Measurements from ENCODE around the gene CDS2.

The CDS2 gene

GRCh38 chr20:5207138-5207537 lies 80.3 kb downstream of the CDS2 start:
- no peak for DNase-seq
- Mint-ChIP-seq H3K27me3 (no peaks in the 10 kb centered on the region), H3K4me3 (no peak overlapping the region)

GRCh38 chr20:5211803-5212714 lies 85.3 kb downstream of the CDS2 start:
- Mint-ChIP-seq H3K36me3 (peaks cover 16 to 27% of the 10 kb centered on the region in 2 donors), H3K4me3 (no peak overlapping the region), H3K27me3 (no peaks in the 10 kb centered on the region), H3K27ac (no peak overlapping the region), H3K9me3 (no peaks in the 10 kb centered on the region), H3K4me1 (no peaks in the 10 kb centered on the region)
- DNase-seq (no peak), ATAC-seq (replicated peaks) (no peak)

More at GRCh38 chr20:5207138-5207537, 80.3 kb downstream of the CDS2 start:
- no peaks in the 10 kb centered on the region for H3K9me3 Mint-ChIP-seq
- no peak overlapping the region for H3K27ac Mint-ChIP-seq
- H3K36me3 Mint-ChIP-seq, result peaks cover 16 to 20% of the 10 kb centered on the region in 2 donors
- H3K4me1 Mint-ChIP-seq, result peaks cover 0 to 2% of the 10 kb centered on the region in 2 donors
- no peak for ATAC-seq (replicated peaks)

- Mint-ChIP-seq H3K4me3 (no peak overlapping the region), H3K27me3 (no peaks in the 10 kb centered on the region), H3K4me1 (no peaks in the 10 kb centered on the region), H3K9me3 (no peaks in the 10 kb centered on the region), H3K36me3 (peaks cover 16 to 32% of the 10 kb centered on the region in 2 donors), H3K27ac (no peak overlapping the region)
- DNase-seq (no peak), ATAC-seq (replicated peaks) (no peak)
Observed at GRCh38 chr20:5212907-5213487, 86.2 kb downstream of the CDS2 start.

- Mint-ChIP-seq H3K4me3 (no peak overlapping the region), H3K9me3 (no peaks in the 10 kb centered on the region), H3K27me3 (no peaks in the 10 kb centered on the region), H3K36me3 (peaks cover 8 to 33% of the 10 kb centered on the region in 2 donors), H3K4me1 (peaks cover 0 to 2% of the 10 kb centered on the region in 2 donors), H3K27ac (no peak overlapping the region)
- DNase-seq (no peak), ATAC-seq (replicated peaks) (no peak)
Observed at GRCh38 chr20:5214826-5215225, 88.0 kb downstream of the CDS2 start.

- Mint-ChIP-seq H3K27ac (no peak overlapping the region), H3K4me1 (peaks cover 0 to 2% of the 10 kb centered on the region in 2 donors), H3K4me3 (no peak overlapping the region), H3K27me3 (no peaks in the 10 kb centered on the region), H3K9me3 (no peaks in the 10 kb centered on the region), H3K36me3 (peaks cover 7 to 33% of the 10 kb centered on the region in 2 donors)
- DNase-seq (no peak), ATAC-seq (replicated peaks) (no peak)
Observed at GRCh38 chr20:5215672-5216304, 89.0 kb downstream of the CDS2 start.

GRCh38 chr20:5216663-5217062 lies 89.9 kb downstream of the CDS2 start:
- Mint-ChIP-seq H3K36me3 (peaks cover 7 to 33% of the 10 kb centered on the region in 2 donors), H3K4me3 (no peak overlapping the region), H3K27ac (no peak overlapping the region), H3K9me3 (no peaks in the 10 kb centered on the region), H3K4me1 (peaks cover 0 to 2% of the 10 kb centered on the region in 2 donors), H3K27me3 (no peaks in the 10 kb centered on the region)
- ATAC-seq (replicated peaks), result no peak
- no peak for DNase-seq

GRCh38 chr20:5217616-5218015 lies 90.8 kb downstream of the CDS2 start:
- H3K4me3 Mint-ChIP-seq, result no peak overlapping the region
- peaks cover 0 to 2% of the 10 kb centered on the region in 2 donors for H3K4me1 Mint-ChIP-seq
- H3K27me3 Mint-ChIP-seq, result no peaks in the 10 kb centered on the region
- ATAC-seq (replicated peaks) (no peak), DNase-seq (no peak)
- H3K9me3 Mint-ChIP-seq, result no peaks in the 10 kb centered on the region
- H3K27ac Mint-ChIP-seq, result no peak overlapping the region
- peaks cover 2 to 25% of the 10 kb centered on the region in 2 donors for H3K36me3 Mint-ChIP-seq

GRCh38 chr20:5220321-5221060 lies 93.7 kb downstream of the CDS2 start:
- DNase-seq (no peak), ATAC-seq (replicated peaks) (no peak)
- peaks cover 5 to 8% of the 10 kb centered on the region in 2 donors for H3K27me3 Mint-ChIP-seq
- no peak overlapping the region for H3K27ac Mint-ChIP-seq
- peaks cover 7 to 18% of the 10 kb centered on the region in 2 donors for H3K36me3 Mint-ChIP-seq
- peaks cover 0 to 4% of the 10 kb centered on the region in 2 donors for H3K4me1 Mint-ChIP-seq
- no peaks in the 10 kb centered on the region for H3K9me3 Mint-ChIP-seq
- H3K4me3 Mint-ChIP-seq, result no peak overlapping the region

- Mint-ChIP-seq H3K4me1 (peaks cover 0 to 4% of the 10 kb centered on the region in 2 donors), H3K27ac (no peak overlapping the region), H3K27me3 (peaks cover 5 to 8% of the 10 kb centered on the region in 2 donors), H3K9me3 (no peaks in the 10 kb centered on the region), H3K4me3 (no peak overlapping the region), H3K36me3 (peaks cover 7 to 18% of the 10 kb centered on the region in 2 donors)
- no peak for ATAC-seq (replicated peaks)
- DNase-seq, result no peak
Observed at GRCh38 chr20:5221061-5221430, 94.2 kb downstream of the CDS2 start.

GRCh38 chr20:5222919-5223634 lies 96.3 kb downstream of the CDS2 start:
- H3K9me3 Mint-ChIP-seq, result no peaks in the 10 kb centered on the region
- H3K36me3 Mint-ChIP-seq, result peaks cover 6 to 19% of the 10 kb centered on the region in 2 donors
- peaks cover 5 to 8% of the 10 kb centered on the region in 2 donors for H3K27me3 Mint-ChIP-seq
- DNase-seq, result peak; percentile 12
- ATAC-seq (replicated peaks), result peak; percentile 65 to 82
- H3K4me1 Mint-ChIP-seq, result peaks cover 0 to 4% of the 10 kb centered on the region in 2 donors
- no peak overlapping the region for H3K4me3 Mint-ChIP-seq
- no peak overlapping the region for H3K27ac Mint-ChIP-seq

GRCh38 chr20:5230544-5230943 lies 103.7 kb downstream of the CDS2 start:
- DNase-seq (no peak), ATAC-seq (replicated peaks) (no peak)
- H3K4me1 Mint-ChIP-seq, result no peaks in the 10 kb centered on the region
- H3K4me3 Mint-ChIP-seq, result no peak overlapping the region
- H3K27ac Mint-ChIP-seq, result no peak overlapping the region
- H3K36me3 Mint-ChIP-seq, result peaks cover 0 to 6% of the 10 kb centered on the region in 2 donors
- peaks cover 16% of the 10 kb centered on the region in 2 donors for H3K27me3 Mint-ChIP-seq
- H3K9me3 Mint-ChIP-seq, result no peaks in the 10 kb centered on the region

GRCh38 chr20:5234158-5234557 lies 107.3 kb downstream of the CDS2 start:
- ATAC-seq (replicated peaks), result no peak

GRCh38 chr20:5234978-5235377 lies 108.2 kb downstream of the CDS2 start:
- peaks cover 0 to 3% of the 10 kb centered on the region in 2 donors for H3K36me3 Mint-ChIP-seq
- DNase-seq, result no peak
- H3K27me3 Mint-ChIP-seq, result peaks cover 33 to 52% of the 10 kb centered on the region in 2 donors
- H3K4me1 Mint-ChIP-seq, result no peaks in the 10 kb centered on the region
- no peak for ATAC-seq (replicated peaks)
- no peak overlapping the region for H3K4me3 Mint-ChIP-seq
- peaks cover 7 to 8% of the 10 kb centered on the region in 2 donors for H3K9me3 Mint-ChIP-seq
- no peak overlapping the region for H3K27ac Mint-ChIP-seq

More at GRCh38 chr20:5234158-5234557, 107.3 kb downstream of the CDS2 start:
- Mint-ChIP-seq H3K27me3 (peaks cover 32 to 44% of the 10 kb centered on the region in 2 donors), H3K9me3 (peaks cover 7% of the 10 kb centered on the region in 2 donors), H3K4me1 (no peaks in the 10 kb centered on the region), H3K4me3 (no peak overlapping the region), H3K36me3 (peaks cover 0 to 3% of the 10 kb centered on the region in 2 donors), H3K27ac (no peak overlapping the region)
- no peak for DNase-seq
